GM04503 (cell line): ENCODE results near the gene FSD1L.
"Not testable (repeated sequence)": the region's sequence is repeated elsewhere in the genome, so short reads cannot be mapped to it uniquely, and the experiment has no call there.

Source experiments
- DNase-seq: peaks from one replicate; pipeline ENCODE4 v3.0.0-alpha.2; 2012; ENCODE audit warnings: low read depth

FSD1L gene

GRCh38 chr9:105557804-105558610 lies 110.2 kb downstream of the FSD1L start, which contains the start of gene FKTN:
TSS of gene FKTN (plus strand) at chr9:105558131. CDS start at chr9:105575033, 16,902 bp downstream.
- peak; percentile 41 for DNase-seq

GRCh38 chr9:105572455-105572854 lies 124.6 kb downstream of the FSD1L start:
- DNase-seq = no peak

- DNase-seq = not testable (repeated sequence)
These were observed 132.1 kb downstream of the FSD1L start for GRCh38 chr9:105579952-105580351.

GRCh38 chr9:105581550-105581949 lies 133.7 kb downstream of the FSD1L start:
- DNase-seq = not testable (repeated sequence)

- DNase-seq = no peak
These were observed 145.3 kb downstream of the FSD1L start for GRCh38 chr9:105593145-105593544.
